ENCODE measurements around the gene ITGB6. TPM values are rescaled to one million over a fixed set of nuclear protein-coding genes. Genes with fewer than 3 reads are reported as not detected.

Gene ITGB6
- total RNA-seq, 1 experiment from 2014 or later: 84.8 TPM

- Mint-ChIP-seq H3K4me1 (ENCODE audit: low read depth, unreplicated experiment) (peaks cover 36% of the 10 kb centered on the region), H3K27ac (ENCODE audit: unreplicated experiment) (peak within 1 kb of the TSS; percentile 71), H3K4me3 (ENCODE audit: low read depth, unreplicated experiment) (peak within 1 kb of the TSS; percentile 83), H3K27me3 (ENCODE audit: unreplicated experiment) (no peaks in the 10 kb centered on the region), H3K9me3 (ENCODE audit: low read depth, unreplicated experiment) (peaks cover 4% of the 10 kb centered on the region), H3K36me3 (ENCODE audit: insufficient read depth, unreplicated experiment) (peaks cover 16% of the 10 kb centered on the region)
- DNase-seq: peak; percentile 43
- intact Hi-C loops (cut with micrococcal nuclease; ENCODE audit: unreplicated experiment): no loop called here
- BruUV-seq (replicated peaks): no TSS peak
- no peak for TF ChIP-seq CTCF (IDR thresholded peaks at IDR 0.05; ENCODE audit: unreplicated experiment)
- CTCF ChIA-PET: no interaction called here
Observed at GRCh38 chr2:160062292-160063005, 137.6 kb downstream of the ITGB6 start, which contains the start of gene PLA2R1. Gene PLA2R1, minus strand, starts transcription at chr2:160062615. Its CDS starts 212 bp downstream, at chr2:160062403.

- no peak for TF ChIP-seq CTCF (IDR thresholded peaks at IDR 0.05; ENCODE audit: unreplicated experiment)
- CTCF ChIA-PET: no interaction called here
- Mint-ChIP-seq H3K27ac (ENCODE audit: unreplicated experiment) (peak overlapping the region; percentile 71), H3K4me1 (ENCODE audit: low read depth, unreplicated experiment) (peaks cover 39% of the 10 kb centered on the region), H3K4me3 (ENCODE audit: low read depth, unreplicated experiment) (peak overlapping the region; percentile 83), H3K36me3 (ENCODE audit: insufficient read depth, unreplicated experiment) (peaks cover 16% of the 10 kb centered on the region), H3K27me3 (ENCODE audit: unreplicated experiment) (no peaks in the 10 kb centered on the region), H3K9me3 (ENCODE audit: low read depth, unreplicated experiment) (peaks cover 4% of the 10 kb centered on the region)
- intact Hi-C loops (cut with micrococcal nuclease; ENCODE audit: unreplicated experiment): no loop called here
- no TSS peak for BruUV-seq (replicated peaks)
- DNase-seq: no peak
Observed at GRCh38 chr2:160061944-160062291, 138.2 kb downstream of the ITGB6 start.

- Mint-ChIP-seq H3K36me3 (ENCODE audit: insufficient read depth, unreplicated experiment) (peaks cover 16% of the 10 kb centered on the region), H3K27ac (ENCODE audit: unreplicated experiment) (no peak overlapping the region), H3K4me3 (ENCODE audit: low read depth, unreplicated experiment) (peak overlapping the region; percentile 83), H3K4me1 (ENCODE audit: low read depth, unreplicated experiment) (peaks cover 39% of the 10 kb centered on the region), H3K27me3 (ENCODE audit: unreplicated experiment) (no peaks in the 10 kb centered on the region), H3K9me3 (ENCODE audit: low read depth, unreplicated experiment) (peaks cover 3% of the 10 kb centered on the region)
- intact Hi-C loops (cut with micrococcal nuclease; ENCODE audit: unreplicated experiment): no loop called here
- no TSS peak for BruUV-seq (replicated peaks)
- DNase-seq: no peak
- CTCF ChIA-PET: no interaction called here
- TF ChIP-seq CTCF (IDR thresholded peaks at IDR 0.05; ENCODE audit: unreplicated experiment): no peak
Observed at GRCh38 chr2:160061533-160061932, 138.5 kb downstream of the ITGB6 start.

GRCh38 chr2:160060297-160060696 is 139.8 kb downstream of the ITGB6 start:
- intact Hi-C loops (cut with micrococcal nuclease; ENCODE audit: unreplicated experiment): no loop called here
- no peaks in the 10 kb centered on the region for H3K27me3 Mint-ChIP-seq (ENCODE audit: unreplicated experiment)
- no TSS peak for BruUV-seq (replicated peaks)
- H3K4me1 Mint-ChIP-seq (ENCODE audit: low read depth, unreplicated experiment): peaks cover 39% of the 10 kb centered on the region
- peaks cover 16% of the 10 kb centered on the region for H3K36me3 Mint-ChIP-seq (ENCODE audit: insufficient read depth, unreplicated experiment)
- H3K27ac Mint-ChIP-seq (ENCODE audit: unreplicated experiment): no peak overlapping the region
- CTCF ChIA-PET: no interaction called here
- no peak for TF ChIP-seq CTCF (IDR thresholded peaks at IDR 0.05; ENCODE audit: unreplicated experiment)
- no peaks in the 10 kb centered on the region for H3K9me3 Mint-ChIP-seq (ENCODE audit: low read depth, unreplicated experiment)
- no peak overlapping the region for H3K4me3 Mint-ChIP-seq (ENCODE audit: low read depth, unreplicated experiment)
- no peak for DNase-seq

Data from Calu3 (cell line).